ENCODE results near the gene HIVEP3.

DNA sequence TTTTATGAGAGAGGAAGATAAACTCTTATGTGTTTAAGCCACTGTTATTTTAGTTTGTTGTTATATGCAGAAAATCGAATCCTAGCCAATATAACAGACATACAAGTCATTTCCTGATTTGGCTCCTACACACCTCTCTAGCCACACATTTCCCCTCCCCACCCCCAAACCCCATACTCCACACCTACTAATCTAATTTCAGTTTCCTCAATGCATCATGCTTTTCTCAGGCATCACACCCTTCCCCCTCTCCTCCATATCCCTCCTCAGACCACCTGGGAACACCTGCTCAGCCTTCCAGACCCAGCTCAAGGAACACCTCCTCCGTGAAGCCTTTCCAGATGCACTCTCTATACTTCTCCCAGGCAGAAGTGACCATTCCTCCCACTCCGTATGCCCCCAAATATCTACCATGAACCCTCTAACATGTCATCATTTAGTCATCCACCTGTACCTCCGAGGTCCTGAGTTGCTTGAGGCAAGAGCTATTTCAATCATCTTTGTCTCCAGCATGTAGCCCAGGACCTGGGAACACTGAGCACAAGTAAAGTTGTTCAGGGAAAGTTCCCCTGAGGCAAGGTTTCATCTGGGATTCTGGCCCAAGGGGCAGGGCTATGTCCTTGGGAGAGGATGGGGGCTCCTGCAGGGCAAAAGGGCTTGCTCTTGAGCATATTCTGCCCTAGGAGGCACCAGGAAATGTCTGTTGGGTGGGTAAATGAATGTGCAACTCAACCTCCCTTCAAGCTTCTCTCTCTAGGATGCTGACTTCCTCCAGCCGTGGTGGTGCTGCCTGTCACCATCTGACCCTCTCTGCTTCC, 126.8 kb downstream of the HIVEP3 start:
- no peak for TF ChIP-seq ZNF274 (IDR thresholded peaks at IDR 0.05; ENCODE audit: low read depth, low read length)
- TF ChIP-seq YY1 (IDR thresholded peaks at IDR 0.05; ENCODE audit: insufficient read depth, insufficient read length), result no peak
- no peak for TF ChIP-seq SUZ12 (IDR thresholded peaks at IDR 0.05; ENCODE audit: extremely low read depth, insufficient read depth, insufficient read length)
